Activated naive CD8-positive, alpha-beta T cell (primary cell): ENCODE results near the gene CLN5.
"Not testable (repeated sequence)": the region's sequence is repeated elsewhere in the genome, so short reads cannot be mapped to it uniquely, and the experiment has no call there.

Source experiments
- H3K27ac Mint-ChIP-seq: one replicate; pipeline ENCODE4 v1.8.0; 2021; ENCODE audit warnings: mixed read lengths
- H3K27me3 Mint-ChIP-seq: one replicate; pipeline ENCODE4 v1.8.0; 2021; ENCODE audit warnings: mixed read lengths
- H3K36me3 Mint-ChIP-seq: one replicate; pipeline ENCODE4 v1.8.0; 2021; ENCODE audit warnings: mixed read lengths
- H3K4me1 Mint-ChIP-seq: one replicate; pipeline ENCODE4 v1.8.0; 2021; ENCODE audit warnings: low read depth, mixed read lengths
- H3K4me3 Mint-ChIP-seq: one replicate; pipeline ENCODE4 v1.8.0; 2021; ENCODE audit warnings: mild to moderate bottlenecking, mixed read lengths
- H3K9me3 Mint-ChIP-seq: one replicate; pipeline ENCODE4 v1.8.0; 2021; ENCODE audit warnings: low read depth, mixed read lengths

The CLN5 gene

DNA sequence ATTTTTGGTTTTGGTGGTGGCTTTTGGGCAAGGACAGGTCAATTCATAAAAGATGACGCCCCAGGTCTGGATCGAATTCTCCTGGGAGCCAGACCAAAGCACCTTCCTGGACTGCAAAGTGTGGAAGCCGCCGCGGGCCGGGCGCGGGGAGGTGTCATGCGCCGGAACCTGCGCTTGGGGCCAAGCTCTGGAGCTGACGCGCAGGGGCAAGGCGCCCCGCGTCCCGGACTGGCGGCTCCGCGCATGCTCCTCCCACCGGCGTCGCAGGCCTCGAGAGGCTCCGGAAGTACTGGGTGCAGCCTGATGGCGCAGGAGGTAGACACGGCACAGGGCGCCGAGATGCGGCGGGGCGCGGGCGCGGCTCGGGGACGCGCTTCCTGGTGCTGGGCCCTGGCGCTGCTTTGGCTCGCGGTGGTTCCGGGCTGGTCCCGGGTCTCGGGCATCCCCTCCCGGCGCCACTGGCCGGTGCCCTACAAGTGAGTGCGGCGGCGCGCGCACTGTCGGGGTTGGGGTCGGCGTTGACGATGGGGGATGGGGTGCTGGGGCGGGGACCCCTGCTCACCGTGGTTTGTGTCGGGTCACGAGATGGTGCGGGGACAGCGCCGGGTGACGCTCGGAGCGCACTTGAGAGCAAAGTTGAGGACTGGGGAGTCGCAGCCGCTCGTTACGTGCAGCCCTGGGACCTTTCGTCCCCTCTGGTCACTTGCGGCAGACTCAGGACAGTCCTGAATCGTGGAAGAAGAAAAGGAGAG, at the start of gene CLN5:
TSS of gene CLN5 (plus strand) at position 286 of the 752 bp plus-strand sequence. CDS start at position 304, 18 bp downstream.
- Mint-ChIP-seq H3K27me3 (no peaks in the 10 kb centered on the region), H3K27ac (peak within 1 kb of the TSS; percentile 97), H3K4me1 (peaks cover 51% of the 10 kb centered on the region), H3K4me3 (peak within 1 kb of the TSS; percentile 97), H3K9me3 (no peaks in the 10 kb centered on the region), H3K36me3 (peaks cover 7% of the 10 kb centered on the region)

DNA sequence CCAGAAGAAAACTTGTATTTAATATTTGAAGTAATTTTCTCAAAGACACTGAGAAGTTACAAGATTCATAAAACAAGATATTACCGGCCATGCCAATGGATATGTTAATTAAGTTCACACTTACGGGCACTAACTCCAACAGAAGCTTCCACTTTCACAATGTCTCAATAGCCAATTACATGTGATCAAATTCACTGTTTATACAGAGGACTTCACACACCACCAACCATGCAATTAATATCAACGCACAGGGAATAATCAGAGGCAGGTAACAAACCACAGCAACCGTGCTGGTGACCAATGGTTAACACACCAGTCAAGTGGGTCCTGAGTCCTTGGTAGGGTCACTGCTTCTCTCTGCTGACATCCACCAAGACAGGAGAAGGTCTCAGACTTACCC, 49.5 kb upstream of the CLN5 start:
- H3K36me3 Mint-ChIP-seq = no peaks in the 10 kb centered on the region
- no peak overlapping the region for H3K27ac Mint-ChIP-seq
- no peak overlapping the region for H3K4me3 Mint-ChIP-seq
- H3K4me1 Mint-ChIP-seq = no peaks in the 10 kb centered on the region
- peaks cover 3% of the 10 kb centered on the region for H3K9me3 Mint-ChIP-seq
- no peaks in the 10 kb centered on the region for H3K27me3 Mint-ChIP-seq

DNA sequence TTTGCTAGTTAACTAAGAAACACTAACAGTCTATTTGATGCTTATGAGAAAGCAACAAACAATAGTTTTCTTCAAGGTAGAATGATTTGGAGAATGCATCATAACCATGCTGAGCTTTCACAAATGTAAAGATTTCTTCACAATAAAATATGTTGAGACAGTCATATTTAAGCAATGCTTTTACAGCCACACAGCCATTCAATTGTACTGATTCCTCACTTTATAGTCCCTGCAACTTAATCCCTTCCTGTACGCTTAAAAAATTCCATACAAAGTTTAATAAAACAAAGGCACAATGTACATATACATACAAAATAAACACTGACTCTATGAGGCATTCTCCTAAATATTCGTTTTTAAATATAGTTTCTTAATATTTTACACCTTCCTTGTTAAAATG, 48.2 kb upstream of the CLN5 start:
- Mint-ChIP-seq H3K4me3 (no peak overlapping the region), H3K27me3 (no peaks in the 10 kb centered on the region), H3K9me3 (peaks cover 3% of the 10 kb centered on the region), H3K27ac (no peak overlapping the region), H3K4me1 (no peaks in the 10 kb centered on the region), H3K36me3 (no peaks in the 10 kb centered on the region)

DNA sequence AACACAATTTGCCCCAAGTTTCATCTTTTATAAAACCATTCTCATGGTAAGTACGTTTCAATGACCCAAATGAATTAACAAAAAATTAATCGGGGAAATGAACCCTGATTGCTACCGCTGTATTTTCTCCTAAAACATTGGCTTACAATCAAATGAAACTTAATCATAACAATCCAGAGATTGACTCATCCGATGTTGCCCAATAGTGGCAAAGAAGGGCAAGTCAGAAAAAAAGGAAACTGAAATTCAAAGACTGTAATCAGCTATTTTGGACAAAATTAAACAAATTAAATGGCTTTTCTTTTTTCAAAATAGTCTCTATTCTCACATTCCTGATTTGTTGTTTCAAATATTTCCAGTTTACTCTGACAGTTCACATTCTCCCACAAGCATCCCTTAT, 47.4 kb upstream of the CLN5 start:
- H3K4me1 Mint-ChIP-seq = no peaks in the 10 kb centered on the region
- H3K36me3 Mint-ChIP-seq = no peaks in the 10 kb centered on the region
- peaks cover 3% of the 10 kb centered on the region for H3K9me3 Mint-ChIP-seq
- no peaks in the 10 kb centered on the region for H3K27me3 Mint-ChIP-seq
- no peak overlapping the region for H3K27ac Mint-ChIP-seq
- no peak overlapping the region for H3K4me3 Mint-ChIP-seq

DNA sequence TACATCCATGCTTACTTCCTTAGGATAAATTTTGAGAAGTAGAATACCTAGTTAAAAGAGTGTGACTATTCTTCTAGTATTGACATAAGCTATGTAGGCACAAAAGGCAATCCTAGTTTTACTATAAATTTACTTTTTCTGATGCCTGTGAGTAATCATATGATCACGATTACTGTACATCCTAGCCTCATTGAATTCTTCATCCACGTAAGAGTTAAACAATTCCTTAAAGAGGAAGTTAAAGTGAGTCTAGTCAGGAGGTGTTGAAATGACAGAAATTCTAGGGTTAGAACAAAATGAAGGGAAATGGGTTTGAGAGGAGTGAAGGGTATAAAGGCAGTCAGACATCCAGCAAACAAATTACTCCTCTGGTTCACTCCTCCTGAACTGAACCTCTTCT, 43.7 kb upstream of the CLN5 start, which contains the start of gene ACOD1:
TSS of gene ACOD1 (plus strand) at position 363 of the 400 bp plus-strand sequence. CDS start 48 bp downstream, outside the sequence.
- H3K27me3 Mint-ChIP-seq = peaks cover 5% of the 10 kb centered on the region
- H3K9me3 Mint-ChIP-seq = peaks cover 3% of the 10 kb centered on the region
- no peak within 1 kb of the TSS for H3K27ac Mint-ChIP-seq
- no peaks in the 10 kb centered on the region for H3K36me3 Mint-ChIP-seq
- H3K4me1 Mint-ChIP-seq = no peaks in the 10 kb centered on the region
- H3K4me3 Mint-ChIP-seq = no peak within 1 kb of the TSS

DNA sequence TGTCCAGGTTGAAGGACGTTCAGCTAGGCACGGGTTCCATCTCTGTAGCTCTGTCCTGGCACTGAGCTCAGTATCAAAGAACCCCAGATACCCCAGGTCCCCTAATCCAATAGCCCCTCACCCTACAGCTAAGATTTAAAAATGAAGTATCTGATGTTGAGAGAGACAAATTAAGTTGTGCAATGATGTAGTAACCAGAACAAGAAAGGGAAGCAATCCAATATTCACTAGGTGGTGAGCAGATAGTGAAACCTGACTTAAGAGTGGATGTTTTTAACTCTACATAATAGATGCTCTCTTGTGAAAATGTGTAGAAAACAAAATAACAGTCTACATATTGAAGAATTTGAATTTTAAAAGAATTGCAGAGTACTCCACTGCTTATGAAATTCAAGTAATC, 41.8 kb upstream of the CLN5 start:
- no peak overlapping the region for H3K27ac Mint-ChIP-seq
- no peaks in the 10 kb centered on the region for H3K36me3 Mint-ChIP-seq
- H3K4me3 Mint-ChIP-seq = no peak overlapping the region
- H3K9me3 Mint-ChIP-seq = peaks cover 3% of the 10 kb centered on the region
- H3K27me3 Mint-ChIP-seq = peaks cover 5% of the 10 kb centered on the region
- no peaks in the 10 kb centered on the region for H3K4me1 Mint-ChIP-seq

DNA sequence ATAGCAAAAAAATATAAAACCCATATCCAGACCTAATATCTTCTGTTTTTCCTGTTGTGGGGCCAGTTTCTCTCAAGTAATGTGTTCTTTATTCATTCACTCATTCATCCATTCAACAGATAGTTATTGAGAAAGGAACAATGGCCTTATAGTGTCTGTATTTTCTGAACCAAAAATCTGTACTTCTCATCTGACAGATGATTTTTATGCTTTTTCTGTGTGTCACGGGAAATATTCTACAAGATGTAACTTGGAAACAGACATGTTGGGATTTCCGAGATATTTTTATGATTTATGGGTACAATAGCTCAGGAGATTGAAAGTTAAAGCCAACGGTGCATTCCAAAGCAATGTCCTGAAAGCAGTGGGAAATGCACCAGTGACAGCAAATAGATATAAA, 37.9 kb upstream of the CLN5 start:
- Mint-ChIP-seq H3K4me3 (no peak overlapping the region), H3K27me3 (peaks cover 5% of the 10 kb centered on the region), H3K4me1 (no peaks in the 10 kb centered on the region), H3K27ac (no peak overlapping the region), H3K9me3 (no peaks in the 10 kb centered on the region), H3K36me3 (peaks cover 2% of the 10 kb centered on the region)

DNA sequence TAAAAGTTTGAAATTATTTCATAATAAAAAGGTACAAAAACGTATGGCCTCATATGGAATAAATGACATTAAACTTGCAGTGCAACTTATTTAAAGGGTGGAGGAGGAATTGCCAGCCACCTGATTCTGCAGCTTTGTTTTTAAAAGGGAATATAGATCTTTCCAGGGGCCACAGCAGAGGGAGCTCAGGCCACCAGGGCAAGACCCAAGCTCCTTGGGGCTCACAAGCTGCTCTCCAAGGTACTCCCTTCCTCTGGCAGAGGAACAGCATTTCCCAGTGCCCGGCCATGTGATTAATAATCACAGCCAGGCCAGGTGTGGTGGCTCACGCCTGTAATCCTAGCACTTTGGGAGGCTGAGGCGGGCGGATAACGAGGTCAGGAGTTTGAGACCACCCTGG, 37.3 kb upstream of the CLN5 start:
- Mint-ChIP-seq H3K27me3 (peaks cover 5% of the 10 kb centered on the region), H3K36me3 (peaks cover 5% of the 10 kb centered on the region), H3K4me1 (no peaks in the 10 kb centered on the region), H3K9me3 (no peaks in the 10 kb centered on the region), H3K4me3 (no peak overlapping the region), H3K27ac (no peak overlapping the region)

DNA sequence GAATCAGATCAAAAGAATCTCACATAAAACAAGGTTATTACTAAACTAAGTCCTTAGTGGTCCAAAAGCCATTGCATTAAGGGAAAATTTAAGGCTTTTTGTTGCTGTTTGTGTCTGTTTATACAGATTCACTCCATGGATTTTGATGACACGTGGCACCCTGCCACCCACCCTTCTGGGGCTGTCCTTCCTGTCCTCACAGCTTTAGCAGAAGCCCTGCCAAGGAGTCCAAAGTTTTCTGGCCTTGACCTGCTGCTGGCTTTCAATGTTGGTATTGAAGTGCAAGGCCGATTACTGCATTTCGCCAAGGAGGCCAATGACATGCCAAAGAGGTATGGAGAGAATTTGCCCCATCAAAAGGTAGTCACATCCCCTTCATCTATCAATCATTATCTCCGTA, 36.7 kb upstream of the CLN5 start:
- Mint-ChIP-seq H3K27me3 (peaks cover 1% of the 10 kb centered on the region), H3K4me1 (no peaks in the 10 kb centered on the region), H3K27ac (no peak overlapping the region), H3K4me3 (no peak overlapping the region), H3K36me3 (peaks cover 6% of the 10 kb centered on the region), H3K9me3 (peaks cover 2% of the 10 kb centered on the region)

DNA sequence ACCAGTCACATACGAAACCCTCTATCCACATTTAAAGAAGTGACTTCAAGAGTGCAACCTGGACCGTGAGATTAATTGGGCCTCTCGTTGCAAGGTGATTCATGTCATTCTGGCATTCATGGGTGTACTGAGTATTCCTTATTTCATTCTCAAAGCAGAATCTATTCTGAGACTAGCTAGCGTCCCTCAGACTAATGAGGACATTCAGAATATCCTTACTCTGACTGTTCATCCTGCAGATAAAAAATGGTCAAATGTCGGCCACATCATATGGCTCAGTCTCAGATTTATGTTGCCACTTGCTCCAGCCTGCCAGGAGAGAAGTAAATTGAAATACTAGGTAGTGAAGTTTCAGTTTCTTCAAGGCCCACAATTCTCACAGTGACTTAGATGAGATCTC, 36.2 kb upstream of the CLN5 start:
- H3K36me3 Mint-ChIP-seq = peaks cover 10% of the 10 kb centered on the region
- peaks cover 1% of the 10 kb centered on the region for H3K27me3 Mint-ChIP-seq
- no peak overlapping the region for H3K27ac Mint-ChIP-seq
- H3K9me3 Mint-ChIP-seq = peaks cover 7% of the 10 kb centered on the region
- no peak overlapping the region for H3K4me3 Mint-ChIP-seq
- H3K4me1 Mint-ChIP-seq = no peaks in the 10 kb centered on the region

DNA sequence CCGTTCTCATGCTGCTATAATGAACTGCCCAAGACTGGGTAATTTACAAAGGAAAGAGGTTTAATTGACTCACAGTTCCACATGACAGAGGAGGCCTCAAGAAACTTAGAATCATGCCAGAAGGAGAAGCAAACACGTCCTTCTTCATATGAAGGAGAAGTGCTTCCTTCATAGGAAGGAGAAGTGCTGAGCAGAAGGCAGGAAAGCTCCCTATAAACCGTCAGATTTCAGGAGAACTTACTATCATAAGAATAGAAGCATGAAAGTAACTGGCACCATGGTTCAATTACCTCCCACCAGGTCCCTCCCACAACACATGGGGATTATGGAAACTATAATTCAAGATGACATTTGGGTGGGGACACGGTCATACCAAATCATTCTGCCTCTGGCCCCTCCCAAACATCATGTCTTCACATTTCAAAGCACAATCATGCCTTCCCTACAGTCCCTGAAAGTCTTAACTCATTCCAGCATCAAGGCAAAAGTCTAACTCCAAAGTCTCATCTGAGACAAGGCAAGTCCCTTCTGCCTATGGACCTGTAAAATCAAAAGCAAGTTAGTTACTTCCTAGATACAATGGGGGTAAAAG, 32.9 kb upstream of the CLN5 start:
- Mint-ChIP-seq H3K27me3 (no peaks in the 10 kb centered on the region), H3K4me1 (no peaks in the 10 kb centered on the region), H3K27ac (no peak overlapping the region), H3K9me3 (peaks cover 17% of the 10 kb centered on the region), H3K36me3 (peaks cover 11% of the 10 kb centered on the region), H3K4me3 (no peak overlapping the region)

DNA sequence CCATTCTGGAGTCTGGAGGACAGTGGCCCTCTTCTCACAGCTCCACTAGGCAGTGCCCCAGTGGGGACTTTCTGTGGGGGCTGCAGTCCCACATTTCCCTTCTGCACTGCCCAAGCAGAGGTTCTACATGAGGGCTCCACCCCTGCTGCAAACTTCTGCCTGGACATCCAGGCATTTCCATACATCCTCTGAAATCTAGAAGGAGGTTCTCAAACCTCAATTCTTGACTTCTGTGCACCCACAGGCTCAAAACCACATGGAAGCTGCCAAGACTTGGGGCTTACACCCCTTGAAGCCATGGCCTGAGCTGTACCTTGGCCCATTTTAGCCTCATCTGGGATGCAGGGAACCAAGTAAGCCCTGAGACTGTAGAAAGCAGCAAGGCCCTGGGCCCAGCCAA, 32.1 kb upstream of the CLN5 start:
- Mint-ChIP-seq H3K36me3 (peaks cover 11% of the 10 kb centered on the region), H3K9me3 (peaks cover 17% of the 10 kb centered on the region)
- H3K4me3 Mint-ChIP-seq, H3K27me3 Mint-ChIP-seq, H3K27ac Mint-ChIP-seq, H3K4me1 Mint-ChIP-seq: not testable (repeated sequence)

DNA sequence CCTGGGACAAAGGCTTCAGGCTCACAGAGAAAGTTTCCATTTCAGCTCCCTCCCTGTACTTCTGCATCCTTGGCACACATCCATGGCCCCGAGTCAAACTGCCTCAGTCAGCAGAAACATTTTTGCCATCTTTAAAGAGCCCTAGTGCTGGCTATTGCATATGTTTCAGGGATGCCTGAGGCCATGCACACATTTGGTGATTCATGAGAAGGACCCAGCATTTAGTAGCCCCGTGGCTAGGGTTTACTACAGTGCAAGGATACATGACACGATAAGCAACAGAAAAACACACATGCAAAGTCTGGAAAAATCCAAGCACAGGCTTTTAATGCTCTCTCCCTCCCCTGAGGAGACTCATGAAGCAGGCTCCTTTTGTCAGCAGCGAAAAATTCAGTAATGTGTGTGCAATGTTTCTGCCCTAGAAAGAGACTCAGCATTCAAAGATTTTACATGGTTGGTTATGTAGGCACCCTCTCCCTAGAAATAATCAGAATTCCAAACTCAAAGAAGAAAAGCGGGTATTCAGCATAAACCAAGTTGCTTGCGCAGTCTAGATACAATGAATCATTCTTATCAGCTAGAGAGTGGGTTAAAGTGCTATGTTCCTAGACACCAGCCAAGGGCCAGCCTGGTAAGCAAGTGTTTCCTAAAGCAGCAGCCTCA, 26.0 kb upstream of the CLN5 start:
- no peak overlapping the region for H3K4me3 Mint-ChIP-seq
- H3K27me3 Mint-ChIP-seq = peaks cover 5% of the 10 kb centered on the region
- H3K9me3 Mint-ChIP-seq = peaks cover 8% of the 10 kb centered on the region
- H3K27ac Mint-ChIP-seq = no peak overlapping the region
- H3K4me1 Mint-ChIP-seq = no peaks in the 10 kb centered on the region
- no peaks in the 10 kb centered on the region for H3K36me3 Mint-ChIP-seq

DNA sequence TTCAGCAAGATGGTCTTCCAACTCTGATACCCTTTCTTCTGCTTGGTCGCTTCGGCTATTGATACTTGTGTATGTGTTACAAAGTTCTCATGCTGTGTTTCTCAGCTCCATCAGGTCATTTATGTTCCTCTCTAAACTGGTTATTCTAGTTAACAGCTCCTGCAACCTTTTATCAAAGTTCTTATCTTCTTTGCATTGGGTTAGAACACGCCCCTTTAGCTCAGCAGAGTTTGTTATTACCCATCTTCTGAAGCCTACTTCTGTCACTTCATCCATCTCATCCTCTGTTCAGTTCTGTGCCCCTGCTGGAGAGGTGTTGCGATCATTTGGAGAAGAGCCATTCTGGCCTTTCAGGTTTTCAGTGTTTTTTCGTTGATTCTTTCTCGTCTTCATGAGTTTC, 24.9 kb upstream of the CLN5 start:
- H3K36me3 Mint-ChIP-seq = no peaks in the 10 kb centered on the region
- no peaks in the 10 kb centered on the region for H3K4me1 Mint-ChIP-seq
- no peaks in the 10 kb centered on the region for H3K9me3 Mint-ChIP-seq
- H3K27me3 Mint-ChIP-seq = peaks cover 6% of the 10 kb centered on the region
- H3K27ac Mint-ChIP-seq = no peak overlapping the region
- no peak overlapping the region for H3K4me3 Mint-ChIP-seq

DNA sequence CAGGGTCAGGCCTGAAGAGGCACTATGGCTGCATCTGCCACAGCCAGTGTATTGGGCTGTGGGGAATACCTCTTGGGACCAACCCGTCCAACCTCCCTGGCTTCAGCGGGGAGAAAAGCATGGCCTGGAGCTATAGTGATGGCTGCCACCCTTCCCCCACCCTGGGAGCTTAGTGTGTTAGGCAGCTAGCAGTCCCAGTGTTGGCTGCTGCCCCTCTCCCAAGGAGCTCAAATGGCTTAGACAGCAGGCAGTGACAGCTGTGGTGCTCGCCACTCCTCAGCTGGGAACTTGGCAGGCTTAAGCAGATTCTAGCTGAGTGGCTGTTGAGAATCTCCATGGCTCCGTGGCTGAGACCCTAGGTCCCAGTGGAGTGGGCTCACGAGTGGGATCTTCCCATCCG, 23.8 kb upstream of the CLN5 start:
- Mint-ChIP-seq H3K9me3 (no peaks in the 10 kb centered on the region), H3K27ac (no peak overlapping the region), H3K36me3 (no peaks in the 10 kb centered on the region), H3K4me1 (no peaks in the 10 kb centered on the region), H3K27me3 (peaks cover 7% of the 10 kb centered on the region), H3K4me3 (no peak overlapping the region)
